Lung microvascular endothelial cell (primary cell): ENCODE measurements around the gene VWC2L. TPM values are rescaled to one million over a fixed set of nuclear protein-coding genes. Genes with fewer than 3 reads are reported as not detected.

Experiments used
- DNase-seq, 2 donors: peaks; one replicate each; pipeline versions ENCODE4 v3.0.0 to v3.0.0-alpha.2; 2010; ENCODE audit warnings: low read depth in 2 of 2
- total RNA-seq: library from RNA; depleted of rRNA; stranded (reverse); fragments of >200 nt; gene quantifications from 2 replicates; pipeline ENCODE4 v1.2.1, GENCODE V29; 2014

Gene VWC2L
- total RNA-seq, 1 donor from 2014 or later = not detected

DNA sequence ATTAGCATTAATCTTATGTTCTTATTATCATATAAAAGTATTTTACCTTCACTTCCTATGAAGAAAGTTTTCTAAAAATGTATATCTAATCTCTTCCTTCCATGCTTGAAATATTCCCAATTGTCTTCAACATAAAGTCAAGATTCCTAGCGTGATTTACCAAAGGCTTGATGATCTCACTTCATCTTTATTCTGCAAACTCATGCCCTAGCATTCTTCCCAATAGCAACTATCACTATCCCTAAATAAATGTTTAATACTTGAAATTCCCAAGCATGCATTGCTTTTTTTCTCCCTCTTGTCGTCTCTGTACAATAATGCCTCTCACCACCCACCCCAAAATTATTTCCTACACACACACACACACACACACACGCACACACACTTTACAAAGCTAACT, 125.8 kb downstream of the VWC2L start:
- DNase-seq = no peak

- no peak for DNase-seq
Measured at GRCh38 chr2:214537929-214538328, 127.1 kb downstream of the VWC2L start.

DNA sequence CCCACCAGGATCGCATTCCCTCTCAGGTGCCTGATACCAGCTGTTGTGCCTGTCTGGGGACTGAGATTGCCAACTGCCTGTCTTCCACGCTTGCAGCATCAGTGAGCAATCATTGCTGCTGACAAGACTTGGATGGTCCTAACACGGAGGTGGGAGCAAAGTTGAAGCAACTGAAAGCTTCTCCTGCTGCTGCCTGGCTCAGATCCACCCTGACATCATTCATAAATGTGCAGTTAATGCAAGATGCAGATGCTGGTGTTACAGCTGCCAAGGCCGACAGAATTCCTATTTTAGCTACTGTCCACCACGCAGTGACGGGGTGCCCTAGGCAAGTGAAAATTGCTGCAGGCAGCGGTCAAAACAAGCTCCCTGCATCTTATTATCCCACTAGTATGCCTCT, 131.4 kb downstream of the VWC2L start:
- DNase-seq = no peak

GRCh38 chr2:214542866-214543265, 132.0 kb downstream of the VWC2L start:
- no peak for DNase-seq

DNA sequence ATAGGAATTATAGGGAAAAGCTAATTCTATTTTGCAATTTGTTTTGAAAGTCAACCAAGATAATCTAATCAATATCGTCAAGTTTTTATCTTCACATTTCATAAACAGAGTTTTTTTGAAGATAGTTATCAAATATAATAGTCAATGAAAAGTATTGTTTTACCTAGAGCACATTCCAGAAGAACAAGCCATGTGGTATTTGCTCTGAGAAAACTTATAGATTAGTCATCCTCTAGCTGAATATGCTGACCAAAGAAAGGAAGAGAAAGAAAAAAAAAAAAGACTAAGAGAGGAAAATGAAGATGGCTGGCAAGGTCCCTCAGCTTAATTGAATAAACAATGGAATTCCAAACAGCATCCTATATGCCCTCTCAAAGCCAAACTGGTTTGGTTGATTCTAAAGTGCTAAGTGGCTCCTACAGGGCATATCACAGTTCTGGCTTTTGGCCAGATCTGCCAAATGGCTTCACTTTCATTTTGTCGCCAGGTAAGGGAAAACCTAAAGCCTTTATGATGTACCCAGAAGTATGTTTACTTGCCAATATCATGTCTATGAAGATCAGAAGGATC, 132.6 kb downstream of the VWC2L start:
- no peak for DNase-seq

DNA sequence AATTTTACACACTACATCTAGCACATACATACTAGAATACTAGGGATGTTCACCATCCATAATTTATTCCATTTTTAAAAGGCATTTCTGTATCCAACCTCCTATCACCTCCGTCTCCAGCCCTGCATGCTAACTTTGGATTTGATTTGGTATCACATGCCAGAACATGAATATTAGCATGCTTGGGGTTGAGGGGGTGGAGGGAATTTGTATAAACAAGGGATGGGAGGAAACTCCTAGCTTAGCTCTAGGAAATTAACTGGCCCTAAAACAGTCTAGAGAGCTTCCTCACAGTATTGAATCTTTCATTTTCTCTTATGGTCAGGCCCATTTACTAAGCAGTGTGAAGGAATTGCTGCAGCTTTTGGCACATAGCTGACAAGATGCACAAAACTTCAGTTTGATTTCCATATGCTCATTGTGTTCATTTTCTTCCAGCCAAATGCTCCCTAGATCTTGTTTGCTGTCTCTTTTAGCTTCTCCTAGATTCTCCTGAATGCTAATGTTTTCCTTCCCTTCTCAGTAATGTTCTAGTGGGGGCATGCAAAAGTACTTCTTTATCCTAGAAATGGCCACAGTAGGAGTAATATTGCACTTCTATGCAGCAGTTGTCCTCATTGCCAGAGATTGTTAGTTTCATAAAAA, 135.2 kb downstream of the VWC2L start:
- no peak for DNase-seq

DNA sequence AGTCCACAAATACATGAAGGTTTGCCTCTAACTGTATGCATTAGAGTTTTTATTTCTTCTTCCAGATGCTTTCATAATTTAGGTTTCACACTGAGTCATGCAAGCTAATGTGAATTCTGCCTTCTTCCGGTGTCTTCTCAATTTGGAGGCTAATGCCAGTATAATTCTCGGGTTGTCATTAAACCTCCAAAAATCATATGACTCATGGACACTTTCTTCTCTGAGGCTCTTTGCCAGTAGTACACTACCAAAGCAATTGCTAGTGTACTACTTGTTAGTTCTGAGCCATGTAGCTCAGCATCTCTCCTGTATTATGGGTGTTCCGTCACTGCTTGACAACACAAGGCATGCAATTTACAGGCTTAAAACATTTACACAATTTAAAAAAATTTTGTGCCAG, 137.1 kb downstream of the VWC2L start:
- DNase-seq = no peak

- DNase-seq = no peak
Measured at GRCh38 chr2:214549946-214550345, 139.1 kb downstream of the VWC2L start.

- DNase-seq = no peak
Measured at GRCh38 chr2:214550786-214551185, 139.9 kb downstream of the VWC2L start.

- no peak for DNase-seq
Measured at GRCh38 chr2:214557884-214558283, 147.0 kb downstream of the VWC2L start.

GRCh38 chr2:214558341-214558740, 147.5 kb downstream of the VWC2L start:
- DNase-seq = no peak

DNA sequence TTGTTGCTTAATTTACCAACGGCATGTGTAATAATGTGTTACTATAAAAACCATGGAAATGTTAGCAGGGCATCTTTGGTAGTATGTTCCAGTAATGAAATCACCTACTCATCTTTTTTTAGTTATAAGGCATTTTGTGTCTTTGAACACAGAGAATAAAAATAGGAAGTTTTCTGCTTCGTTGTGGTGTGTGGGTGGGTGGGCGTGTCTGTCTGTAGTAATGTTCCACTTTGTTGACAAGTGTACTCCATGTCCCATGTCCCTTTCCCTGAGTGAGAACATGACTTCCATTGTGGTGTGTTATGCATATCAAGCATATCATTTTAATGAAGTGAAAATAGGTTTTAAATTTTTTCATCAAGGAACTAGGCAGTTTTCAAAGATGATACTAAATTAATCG, 149.3 kb downstream of the VWC2L start:
- no peak for DNase-seq

GRCh38 chr2:214560618-214561190, 149.8 kb downstream of the VWC2L start:
- no peak for DNase-seq

DNA sequence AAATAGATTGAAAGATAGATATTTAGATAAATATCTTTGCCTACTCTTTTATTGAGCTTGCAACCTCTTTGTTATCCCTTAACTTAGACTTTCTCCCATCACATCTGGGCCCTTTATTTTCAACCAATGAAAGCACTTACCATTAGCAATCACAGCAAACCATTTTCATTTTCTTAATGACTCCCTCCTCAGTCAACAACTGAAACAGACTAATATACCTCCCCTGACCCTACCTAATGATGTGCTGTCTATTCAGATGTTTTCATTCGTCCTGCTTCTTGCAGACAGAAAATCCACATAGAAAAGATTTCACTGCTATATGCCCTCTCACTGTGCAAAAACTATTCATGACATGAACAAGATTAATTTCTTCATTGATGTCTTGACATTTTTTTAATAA, 154.4 kb downstream of the VWC2L start:
- no peak for DNase-seq

DNA sequence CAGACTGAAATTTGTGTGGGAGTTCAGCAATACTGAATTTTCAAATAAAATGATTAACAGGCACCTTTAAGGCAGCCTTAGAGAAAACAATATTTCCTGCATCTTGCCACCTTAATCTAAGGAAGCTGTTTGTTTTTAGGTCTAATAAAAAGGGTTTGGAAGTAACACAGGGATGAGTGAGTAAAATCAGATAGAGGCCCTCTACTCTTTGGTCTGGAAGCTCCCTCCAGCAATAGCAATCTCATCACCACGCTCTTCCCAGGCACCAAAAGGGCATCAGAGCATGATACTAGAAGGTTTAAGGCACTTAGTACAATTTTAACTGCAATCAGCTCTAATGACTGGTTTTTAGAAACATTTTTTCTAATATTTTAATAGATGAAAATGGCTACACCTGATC, 155.6 kb downstream of the VWC2L start:
- DNase-seq = no peak

DNA sequence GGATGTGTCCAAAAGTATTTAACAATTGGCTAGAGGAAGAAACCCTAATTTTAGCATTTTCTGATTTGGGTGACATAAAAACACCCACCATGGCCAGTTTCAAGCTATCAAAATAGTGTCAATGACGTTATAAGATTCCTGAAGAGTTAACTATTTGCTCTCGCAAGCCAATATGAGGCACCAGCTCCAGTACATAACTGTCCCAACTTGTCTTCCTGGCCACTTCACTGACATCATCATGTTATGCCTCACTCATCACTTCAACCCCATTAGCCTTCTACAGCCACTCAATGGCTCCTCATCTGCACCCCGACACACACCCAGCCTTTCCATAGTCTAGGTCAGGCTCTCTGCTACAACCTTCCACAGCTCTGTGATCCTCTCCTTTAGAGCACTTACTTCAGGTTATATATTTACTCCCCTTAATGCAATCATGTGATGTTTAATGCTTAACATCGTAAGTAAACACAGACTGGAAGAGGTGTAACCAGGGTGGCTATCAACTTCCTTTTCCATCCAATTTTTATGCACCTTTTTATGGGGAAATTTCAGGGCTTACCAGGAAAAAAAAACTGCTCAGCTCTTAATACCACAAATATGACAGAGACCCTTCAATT, 158.7 kb downstream of the VWC2L start:
- DNase-seq = no peak

DNA sequence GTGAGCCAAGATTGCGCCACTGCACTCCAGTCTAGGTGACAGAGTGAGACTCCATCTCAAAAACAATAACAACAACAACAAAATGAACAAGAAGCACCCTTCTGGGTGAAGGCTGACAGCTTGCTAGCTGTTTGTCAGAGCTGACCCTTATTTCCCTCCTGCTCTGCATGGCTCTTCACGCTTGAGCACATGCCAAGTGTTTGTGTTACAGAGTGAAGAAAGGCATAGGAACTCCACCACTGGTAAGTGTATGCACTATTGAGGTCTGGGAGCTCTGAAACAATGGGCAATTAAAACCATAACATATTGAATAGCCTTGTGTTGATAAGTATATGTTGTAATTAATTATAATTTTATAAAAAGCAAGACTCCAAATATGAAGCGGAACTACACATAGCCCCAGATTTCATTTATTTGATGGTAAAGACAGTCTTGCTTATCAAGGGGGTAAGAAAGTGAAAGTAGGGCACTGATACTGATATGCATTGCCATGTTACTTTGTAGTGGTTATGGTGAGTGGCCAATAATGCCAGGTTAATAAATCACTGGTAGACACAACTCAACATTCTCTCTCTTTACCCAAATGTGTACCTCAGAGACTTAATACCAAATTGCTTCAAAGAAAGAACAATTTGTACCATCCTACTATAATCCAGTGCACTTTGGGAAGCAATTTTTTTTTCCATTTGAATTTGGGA, 163.4 kb downstream of the VWC2L start:
- DNase-seq = no peak

DNA sequence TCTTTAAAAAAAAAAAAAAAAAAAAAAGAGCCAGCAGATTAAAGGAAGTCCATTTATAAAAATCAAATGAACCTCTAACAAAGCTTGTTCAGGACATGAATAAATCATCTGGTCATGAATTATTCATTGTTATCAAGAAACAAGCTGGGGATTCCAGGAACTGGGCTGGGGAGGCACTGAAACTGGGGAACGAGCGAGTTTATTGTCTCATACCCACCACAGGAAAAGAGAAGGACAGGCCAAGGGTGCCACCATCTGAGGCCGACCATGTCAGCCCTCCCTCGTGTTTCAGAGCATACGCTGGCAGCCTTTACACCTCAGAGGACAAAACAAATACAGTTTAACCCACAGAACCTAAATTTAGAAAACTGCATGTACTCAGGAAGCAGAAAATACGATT, 164.2 kb downstream of the VWC2L start:
- DNase-seq = no peak

DNA sequence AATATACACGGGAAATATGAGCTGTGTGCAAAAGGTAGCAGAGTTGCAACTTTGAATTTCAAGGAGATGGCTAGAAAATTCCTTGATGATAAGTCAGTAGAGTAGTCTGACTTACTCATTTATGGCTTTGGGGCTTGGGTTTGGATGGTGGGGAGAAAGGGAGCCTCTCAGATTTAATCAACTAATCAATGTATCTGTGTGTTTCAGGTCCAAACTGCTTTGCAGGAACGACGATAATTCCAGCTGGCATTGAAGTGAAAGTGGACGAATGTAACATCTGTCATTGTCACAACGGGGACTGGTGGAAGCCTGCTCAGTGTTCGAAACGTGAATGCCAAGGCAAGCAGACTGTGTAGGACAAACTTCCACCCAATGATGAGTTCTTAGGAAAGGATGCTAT, 164.6 kb downstream of the VWC2L start:
- no peak for DNase-seq

DNA sequence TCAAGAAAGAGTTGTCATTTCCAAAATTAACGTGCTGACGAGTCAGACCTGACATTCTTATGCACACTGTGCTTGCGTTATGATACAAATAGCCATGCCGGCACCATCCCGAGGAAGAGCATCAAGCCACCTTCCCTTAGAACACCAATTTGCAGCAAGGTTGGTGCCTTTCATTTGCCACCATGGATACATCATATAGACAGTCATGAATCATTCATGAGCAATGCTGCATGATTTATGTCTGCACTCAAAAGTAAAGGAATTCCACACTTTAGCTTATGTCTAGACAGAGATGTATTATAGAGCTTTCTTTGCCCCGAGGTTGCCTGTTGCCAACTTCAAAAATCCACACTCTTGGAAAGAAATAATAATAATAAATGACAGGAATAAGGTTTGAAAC, 166.9 kb downstream of the VWC2L start:
- no peak for DNase-seq

DNA sequence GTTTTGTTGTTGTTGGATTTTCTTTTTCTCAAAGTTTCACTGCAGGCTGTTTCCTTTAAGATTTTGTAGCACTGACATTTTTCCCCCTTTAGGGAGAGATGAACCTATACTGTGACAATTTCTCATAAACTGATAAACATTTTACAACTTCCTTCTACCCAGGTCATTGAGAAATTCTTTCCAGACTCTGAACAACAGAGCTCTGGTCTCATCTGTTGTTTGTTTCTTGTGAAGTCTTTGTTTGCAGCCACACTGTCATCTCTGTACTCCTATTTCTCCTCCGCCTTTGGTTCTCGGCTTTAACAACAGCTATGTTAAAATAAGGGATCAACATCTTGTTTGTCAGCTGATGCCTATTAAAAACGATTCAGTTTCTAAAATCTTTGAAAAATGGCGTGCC, 167.6 kb downstream of the VWC2L start:
- DNase-seq = no peak

DNA sequence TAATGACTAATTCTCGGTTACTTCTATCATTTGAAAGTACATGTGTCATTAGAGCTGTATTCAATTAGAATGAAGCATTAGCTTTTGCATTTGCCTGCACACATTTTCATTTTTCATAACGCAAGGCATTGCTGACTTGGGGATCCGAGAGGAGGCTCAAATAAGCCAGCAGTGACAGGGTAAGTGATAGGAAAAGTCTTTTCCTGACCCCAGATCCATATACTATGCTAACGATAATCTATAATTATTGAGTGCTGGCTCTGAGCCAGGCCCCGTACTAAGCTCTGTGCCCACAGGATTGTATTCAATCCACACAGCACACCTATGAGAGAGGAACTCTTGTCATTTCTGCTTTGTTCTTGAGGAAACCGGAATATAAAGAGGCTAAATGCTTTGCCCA, 168.2 kb downstream of the VWC2L start:
- DNase-seq = no peak
